Stimulated activated CD8-positive, alpha-beta memory T cell treated with anti-CD3 and anti-CD28 coated beads, Interleukin-2, amount 100 ng/mL, for 48 hours (primary cell): Measurements from ENCODE around the gene PLA2G12B.
"Not testable (repeated sequence)": the region's sequence is repeated elsewhere in the genome, so short reads cannot be mapped to it uniquely, and the experiment has no call there.

ENCODE experiments used
- DNase-seq, 2 donors: peaks; one replicate each; pipeline ENCODE4 v3.0.0-alpha.2; 2020; ENCODE audit warnings: low read depth in 2 of 2

The PLA2G12B gene

GRCh38 chr10:72935361-72935760 is 19.2 kb downstream of the PLA2G12B start:
- DNase-seq: no peak

- no peak for DNase-seq
These were observed 22.2 kb downstream of the PLA2G12B start for GRCh38 chr10:72932259-72933015.

GRCh38 chr10:72930276-72930675 is 24.3 kb downstream of the PLA2G12B start:
- no peak for DNase-seq

GRCh38 chr10:72928798-72929197 is 25.8 kb downstream of the PLA2G12B start:
- DNase-seq: no peak

- no peak for DNase-seq
These were observed 27.1 kb downstream of the PLA2G12B start for GRCh38 chr10:72927485-72927884.

GRCh38 chr10:72925951-72926465 is 28.6 kb downstream of the PLA2G12B start:
- no peak for DNase-seq

GRCh38 chr10:72924351-72924750 is 30.3 kb downstream of the PLA2G12B start:
- no peak for DNase-seq

- DNase-seq: not testable (repeated sequence)
These were observed 33.4 kb downstream of the PLA2G12B start for GRCh38 chr10:72921147-72921683.

- no peak for DNase-seq
These were observed 36.3 kb downstream of the PLA2G12B start for GRCh38 chr10:72918352-72918751.

- not testable (repeated sequence) for DNase-seq
These were observed 36.7 kb downstream of the PLA2G12B start for GRCh38 chr10:72917803-72918332.

- not testable (repeated sequence) for DNase-seq
These were observed 37.4 kb downstream of the PLA2G12B start for GRCh38 chr10:72917201-72917600.

- no peak for DNase-seq
These were observed 41.3 kb downstream of the PLA2G12B start for GRCh38 chr10:72913287-72913686.

GRCh38 chr10:72912736-72913135 is 41.9 kb downstream of the PLA2G12B start:
- DNase-seq: no peak

- DNase-seq: no peak
These were observed 42.8 kb downstream of the PLA2G12B start for GRCh38 chr10:72911758-72912157.

GRCh38 chr10:72910705-72911104 is 43.9 kb downstream of the PLA2G12B start:
- DNase-seq: no peak

- no peak for DNase-seq
These were observed 48.2 kb downstream of the PLA2G12B start for GRCh38 chr10:72906446-72906845.

GRCh38 chr10:72904806-72905205 is 49.8 kb downstream of the PLA2G12B start:
- no peak for DNase-seq

- DNase-seq: not testable (repeated sequence)
These were observed 50.6 kb downstream of the PLA2G12B start for GRCh38 chr10:72903941-72904446.

GRCh38 chr10:72899545-72899944 is 55.1 kb downstream of the PLA2G12B start:
- DNase-seq: no peak

GRCh38 chr10:72898616-72899015 is 56.0 kb downstream of the PLA2G12B start:
- DNase-seq: no peak

GRCh38 chr10:72895236-72895850 is 59.3 kb downstream of the PLA2G12B start:
- no peak for DNase-seq

- DNase-seq: no peak
These were observed 61.3 kb downstream of the PLA2G12B start, which contains the start of gene OIT3 for GRCh38 chr10:72893136-72893798. OIT3 (plus strand) TSS chr10:72893739; CDS start chr10:72893799, 60 bp downstream.
